K562 (cell line): ENCODE results near the gene NKD1. TPM values are rescaled to one million over a fixed set of nuclear protein-coding genes. Genes with fewer than 3 reads are reported as not detected.

Experiments
- ATAC-seq: fragments of 200-7000 bp; cut with Tn5 transposase; 3 replicates; pipeline ENCODE4 v1.9.1; 2020; ENCODE audit warnings: moderate library complexity
- BruUV-seq: library from RNA; stranded (reverse); fragments of 400-500 nt; replicated peaks from 2 replicates; lab custom pipeline; 2021; lab: Mats Ljungman, UMichigan
- CTCF ChIA-PET: fragments of 300-600 bp; formaldehyde crosslinking; extraction: SDS; loops from one replicate; lab custom pipeline; 2021; ENCODE audit warnings: low intra/inter-chr PET ratio; lab: Yijun Ruan, JAX
- POLR2A ChIA-PET: fragments of 300-600, 350-650 bp; sonication (Branson Sonifier 250); formaldehyde crosslinking; extraction: SDS; loops from one replicate; lab custom pipeline; 2021; ENCODE audit warnings: antibody characterized with exemption, inconsistent platforms; lab: Yijun Ruan, JAX
- DNase-seq, 4 experiments: peaks; one replicate each; pipeline versions ENCODE4 v3.0.0 to v3.0.0-alpha.2; 2011 to 2018; ENCODE audit warnings: low spot score in 3 of 4, mixed read lengths in 3 of 4; ENCODE audit errors: extremely low read depth in 1 of 4
- FAIRE-seq: peaks from 2 replicates; lab custom pipeline; 2011; peaks lifted over from hg19 to GRCh38; lab: Jason Lieb, UNC
- H2AFZ ChIP-seq: 2 replicates; pipeline ENCODE4 v1.6.0; 2011; ENCODE audit warnings: low read depth, low read length, control low read depth, inconsistent platforms
- H3K27ac ChIP-seq: fragments of 200-600 bp; 3 replicates; pipeline ENCODE4 v1.8.0; 2011; ENCODE audit warnings: low read depth, mild to moderate bottlenecking, control low read depth, inconsistent platforms, low read length, moderate library complexity, mixed read lengths; ENCODE audit errors: extremely low read depth
- H3K27me3 ChIP-seq, 2 experiments: fragments of 300-600 bp in 1 of 2; 2 replicates in 1 of 2; 3 replicates in 1 of 2; pipeline versions ENCODE4 v1.6.0 to v1.8.0; 2011; ENCODE audit warnings: inconsistent platforms in 2 of 2, low read length in 2 of 2, mild to moderate bottlenecking in 1 of 2, mixed read lengths in 1 of 2, moderate library complexity in 1 of 2; ENCODE audit not compliant: control insufficient read depth in 2 of 2, insufficient read depth in 2 of 2
- H3K36me3 ChIP-seq: fragments of 300-600 bp; 3 replicates; pipeline ENCODE4 v1.8.0; 2011; ENCODE audit warnings: mild to moderate bottlenecking, low read length, inconsistent platforms; ENCODE audit not compliant: control insufficient read depth, insufficient read depth
- H3K4me1 ChIP-seq, 2 experiments: fragments of 200-600 bp in 1 of 2; replicated peaks in 1 of 2; 2 replicates in 1 of 2; 3 replicates in 1 of 2; pipeline versions ENCODE4 v1.5.1 to v1.8.0; 2011; ENCODE audit warnings: inconsistent platforms in 2 of 2, low read length in 2 of 2, mild to moderate bottlenecking in 1 of 2, mixed read lengths in 1 of 2, moderate library complexity in 1 of 2; ENCODE audit not compliant: control insufficient read depth in 2 of 2, insufficient read depth in 2 of 2
- H3K4me2 ChIP-seq: 2 replicates; pipeline ENCODE4 v1.6.1; 2011; ENCODE audit warnings: low read length, control low read depth, inconsistent platforms, mixed read lengths; ENCODE audit not compliant: insufficient read depth
- H3K4me3 ChIP-seq: fragments of 200-600 bp; sonication (generic), shearing (Covaris generic); 2 replicates; pipeline ENCODE4 v1.5.1; 2016; ENCODE audit warnings: control low read depth, inconsistent platforms
- H3K79me2 ChIP-seq: fragments of 200-600 bp; 3 replicates; pipeline ENCODE4 v1.8.0; 2011; ENCODE audit warnings: low read length, inconsistent platforms; ENCODE audit not compliant: control insufficient read depth, insufficient read depth
- H3K9ac ChIP-seq, 2 experiments: 2 replicates each; pipeline versions ENCODE4 v1.6.0 to v1.6.1; 2011; ENCODE audit warnings: low read depth in 2 of 2, low read length in 2 of 2, control low read depth in 1 of 2, inconsistent platforms in 1 of 2, mild to moderate bottlenecking in 1 of 2, mixed read lengths in 1 of 2; ENCODE audit not compliant: insufficient read depth in 1 of 2
- H3K9me1 ChIP-seq: one replicate; pipeline ENCODE4 v1.6.0; 2011; ENCODE audit warnings: inconsistent platforms, mild to moderate bottlenecking, low read length, moderate library complexity; ENCODE audit not compliant: control insufficient read depth, insufficient read depth
- H3K9me3 ChIP-seq: replicated peaks from 2 replicates; pipeline ENCODE4 v1.5.1; 2011; ENCODE audit warnings: low read depth, low read length, inconsistent platforms; ENCODE audit not compliant: control insufficient read depth, insufficient read depth
- H4K20me1 ChIP-seq: replicated peaks from 2 replicates; pipeline ENCODE4 v1.6.1; 2011; ENCODE audit warnings: low read length, inconsistent platforms, mixed read lengths; ENCODE audit not compliant: control insufficient read depth, insufficient read depth
- HMG20A ChIP-seq: fragments of 450-650 bp; formaldehyde crosslinking; conservative IDR thresholded peaks from 2 replicates; pipeline ENCODE4 v1.4.0; 2020; ENCODE audit warnings: mild to moderate bottlenecking, mixed read lengths
- HNRNPH1 ChIP-seq: fragments of 200-400 bp; formaldehyde crosslinking; optimal IDR thresholded peaks from 2 replicates; pipeline ENCODE3; 2017; ENCODE audit warnings: low read depth, mild to moderate bottlenecking, low read length, moderate library complexity
- MCM7 ChIP-seq, 2 experiments: fragments of 450-650 bp; IDR thresholded peaks; 2 replicates each; pipeline ENCODE4 v1.6.1; 2016 to 2018
- MLLT1 ChIP-seq, 2 experiments: fragments of 450-650 bp; IDR thresholded peaks; 2 replicates each; pipeline ENCODE4 v1.6.1; 2016
- MLX ChIP-seq, 2 experiments: fragments of 450-650 bp in 1 of 2; sonication (generic) in 1 of 2; formaldehyde crosslinking; conservative IDR thresholded peaks; 2 replicates each; pipeline versions ENCODE4 v1.4.0 to v1.8.1; 2020 to 2022; ENCODE audit warnings: mild to moderate bottlenecking in 1 of 2, missing genetic modification reagents in 1 of 2
- SREBF1 ChIP-seq: fragments of 150-350 bp; IDR thresholded peaks from 2 replicates; pipeline ENCODE4 v1.6.1; 2014; ENCODE audit warnings: antibody characterized with exemption, low read depth, low read length, borderline replicate concordance
- SRSF9 ChIP-seq: fragments of 200-400 bp; formaldehyde crosslinking; IDR thresholded peaks from 2 replicates; pipeline ENCODE4 v1.6.1; 2017; ENCODE audit warnings: low read depth, low read length, borderline replicate concordance
- XRCC4 ChIP-seq: IDR thresholded peaks from one replicate; pipeline ENCODE4 v1.6.1; 2011; ENCODE audit not compliant: insufficient read depth, insufficient read length; ENCODE audit errors: extremely low read depth
- WGBS: fragments of 100-300 bp; shearing (Covaris generic); methylation state at CpG from one replicate; pipeline ENCODE4 v1.1.6; 2016; ENCODE audit warnings: low coverage, mixed read lengths; ENCODE audit not compliant: insufficient coverage; ENCODE audit errors: missing lambda C conversion rate; 5-methylcytosine and 5-hydroxymethylcytosine counted together
- in situ Hi-C: fragments of 300-500 bp; cut with MboI; formaldehyde crosslinking; loops from 4 replicates; pipeline ENCODE4 v1.15.0; 2018; ENCODE audit warnings: inconsistent platforms, mixed read lengths
- intact Hi-C: fragments of 100-400 bp; cut with micrococcal nuclease; formaldehyde crosslinking; loops from 2 replicates; pipeline ENCODE4 v1.14.2; 2022
- polyA plus RNA-seq, 8 experiments: library from polyadenylated mRNA; depleted of rRNA in 4 of 8; stranded (reverse) in 5 of 8; unstranded in 3 of 8; fragments of >200 nt; fragmentation: Nextera tagmentation in 2 of 8; fragmentation: Illumina TruSeq in 1 of 8; extraction: Ambion mirVana in 2 of 8; extraction: Trizol in 1 of 8; gene quantifications; 2 replicates each; pipeline versions ENCODE4 v1.2.1 to v1.2.3, GENCODE V29; 2011 to 2014; ENCODE audit warnings: inconsistent platforms in 1 of 8, missing spikeins in 1 of 8
- total RNA-seq, 7 experiments: library from RNA; depleted of rRNA in 6 of 7; stranded (reverse); fragments of >200 nt in 6 of 7; fragmentation: Illumina TruSeq in 2 of 7; extraction: Trizol in 2 of 7; gene quantifications; 2 replicates each; pipeline versions ENCODE4 v1.2.1 to v1.2.3, GENCODE V29; 2011 to 2021; ENCODE audit warnings: low replicate concordance in 1 of 7
- TF ChIP-seq, protein P1 (sequence below): fragments of 450-650 bp; IDR thresholded peaks from 2 replicates; pipeline ENCODE4 v1.6.1; 2016; ENCODE audit warnings: antibody characterized with exemption
- TF ChIP-seq, protein P2 (sequence below): fragments of 450-650 bp; IDR thresholded peaks from 2 replicates; pipeline ENCODE4 v1.6.1; 2014; ENCODE audit warnings: low read depth, mild to moderate bottlenecking, moderate library complexity, borderline replicate concordance
- TF ChIP-seq, protein P3 (sequence below): sonication (generic); formaldehyde crosslinking; IDR thresholded peaks from 2 replicates; pipeline ENCODE4 v1.8.0; 2022; ENCODE audit warnings: mild to moderate bottlenecking, missing genetic modification reagents
- TF ChIP-seq, protein P4 (sequence below): fragments of 450-650 bp; IDR thresholded peaks from 2 replicates; pipeline ENCODE4 v1.6.1; 2016; ENCODE audit warnings: missing biosample characterization, missing genetic modification characterization

Gene NKD1
- total and polyA plus RNA-seq, 9 of the 15 experiments (the other 6 are each of a cell fraction or from before 2014, with no cell fraction given), result under 0.01 to 0.24 (median 0.04) TPM; not detected in 2

- TF ChIP-seq, protein P1, sequence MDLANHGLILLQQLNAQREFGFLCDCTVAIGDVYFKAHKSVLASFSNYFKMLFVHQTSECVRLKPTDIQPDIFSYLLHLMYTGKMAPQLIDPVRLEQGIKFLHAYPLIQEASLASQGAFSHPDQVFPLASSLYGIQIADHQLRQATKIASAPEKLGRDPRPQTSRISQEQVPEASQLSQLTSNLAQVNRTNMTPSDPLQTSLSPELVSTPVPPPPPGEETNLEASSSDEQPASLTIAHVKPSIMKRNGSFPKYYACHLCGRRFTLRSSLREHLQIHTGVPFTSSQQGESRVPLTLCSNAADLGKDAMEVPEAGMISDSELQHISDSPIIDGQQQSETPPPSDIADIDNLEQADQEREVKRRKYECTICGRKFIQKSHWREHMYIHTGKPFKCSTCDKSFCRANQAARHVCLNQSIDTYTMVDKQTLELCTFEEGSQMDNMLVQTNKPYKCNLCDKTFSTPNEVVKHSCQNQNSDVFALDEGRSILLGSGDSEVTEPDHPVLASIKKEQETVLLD, result no peak
- TF ChIP-seq, protein P2, sequence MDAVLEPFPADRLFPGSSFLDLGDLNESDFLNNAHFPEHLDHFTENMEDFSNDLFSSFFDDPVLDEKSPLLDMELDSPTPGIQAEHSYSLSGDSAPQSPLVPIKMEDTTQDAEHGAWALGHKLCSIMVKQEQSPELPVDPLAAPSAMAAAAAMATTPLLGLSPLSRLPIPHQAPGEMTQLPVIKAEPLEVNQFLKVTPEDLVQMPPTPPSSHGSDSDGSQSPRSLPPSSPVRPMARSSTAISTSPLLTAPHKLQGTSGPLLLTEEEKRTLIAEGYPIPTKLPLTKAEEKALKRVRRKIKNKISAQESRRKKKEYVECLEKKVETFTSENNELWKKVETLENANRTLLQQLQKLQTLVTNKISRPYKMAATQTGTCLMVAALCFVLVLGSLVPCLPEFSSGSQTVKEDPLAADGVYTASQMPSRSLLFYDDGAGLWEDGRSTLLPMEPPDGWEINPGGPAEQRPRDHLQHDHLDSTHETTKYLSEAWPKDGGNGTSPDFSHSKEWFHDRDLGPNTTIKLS, result no peak
- TF ChIP-seq HMG20A (CRISPR knock-in tag), result no peak
- TF ChIP-seq, protein P3, sequence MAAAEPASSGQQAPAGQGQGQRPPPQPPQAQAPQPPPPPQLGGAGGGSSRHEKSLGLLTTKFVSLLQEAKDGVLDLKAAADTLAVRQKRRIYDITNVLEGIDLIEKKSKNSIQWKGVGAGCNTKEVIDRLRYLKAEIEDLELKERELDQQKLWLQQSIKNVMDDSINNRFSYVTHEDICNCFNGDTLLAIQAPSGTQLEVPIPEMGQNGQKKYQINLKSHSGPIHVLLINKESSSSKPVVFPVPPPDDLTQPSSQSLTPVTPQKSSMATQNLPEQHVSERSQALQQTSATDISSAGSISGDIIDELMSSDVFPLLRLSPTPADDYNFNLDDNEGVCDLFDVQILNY (CRISPR knock-in tag), result no peak
These were observed 5.7 kb downstream of the NKD1 start (continued) for GRCh38 chr16:50553731-50554360.

- Histone ChIP-seq H3K4me1 (no peaks in the 10 kb centered on the region), H3K36me3 (no peaks in the 10 kb centered on the region), H3K79me2 (no peaks in the 10 kb centered on the region), H3K9me3 (no peaks in the 10 kb centered on the region), H2AFZ (no peak overlapping the region), H3K9me1 (no peaks in the 10 kb centered on the region), H3K9ac (no peak overlapping the region), H3K4me2 (no peak overlapping the region), H4K20me1 (no peaks in the 10 kb centered on the region; the same call in 1 of the 2 replicates), H3K27me3 (peaks cover 3 to 36% of the 10 kb centered on the region in 2 experiments; a peak in 3 of 5 replicates), H3K4me3 (no peak overlapping the region), H3K27ac (no peak overlapping the region)
- BruUV-seq, result no TSS peak
- intact Hi-C loops, result no loop called here
- CTCF ChIA-PET, result no interaction called here
- 7% methylated on average over 8 of the region's 10 CpGs for WGBS
- in situ Hi-C loops, result no loop called here
- POLR2A ChIA-PET, result no interaction called here
- FAIRE-seq (no peak), DNase-seq (no peak), ATAC-seq (no peak)
- TF ChIP-seq, protein P4, sequence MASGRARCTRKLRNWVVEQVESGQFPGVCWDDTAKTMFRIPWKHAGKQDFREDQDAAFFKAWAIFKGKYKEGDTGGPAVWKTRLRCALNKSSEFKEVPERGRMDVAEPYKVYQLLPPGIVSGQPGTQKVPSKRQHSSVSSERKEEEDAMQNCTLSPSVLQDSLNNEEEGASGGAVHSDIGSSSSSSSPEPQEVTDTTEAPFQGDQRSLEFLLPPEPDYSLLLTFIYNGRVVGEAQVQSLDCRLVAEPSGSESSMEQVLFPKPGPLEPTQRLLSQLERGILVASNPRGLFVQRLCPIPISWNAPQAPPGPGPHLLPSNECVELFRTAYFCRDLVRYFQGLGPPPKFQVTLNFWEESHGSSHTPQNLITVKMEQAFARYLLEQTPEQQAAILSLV (tag), result no peak
- TF ChIP-seq MCM7 (IDR thresholded peaks at IDR 0.05) (no peak), MLX (CRISPR knock-in tag; conservative IDR thresholded peaks at IDR 0.05) (no peak), SREBF1 (no peak), MLLT1 (IDR thresholded peaks at IDR 0.05) (no peak), SRSF9 (no peak), XRCC4 (no peak), HNRNPH1 (no peak)
These were observed 7.2 kb downstream of the NKD1 start for GRCh38 chr16:50555269-50555875.
